IMR-90 (cell line): Measurements from ENCODE around the gene FCN1. TPM values are rescaled to one million over a fixed set of nuclear protein-coding genes. Genes with fewer than 3 reads are reported as not detected.

Experiments used
- ATAC-seq: fragments of 200-7000 bp; cut with Tn5 transposase; 2 replicates; pipeline ENCODE4 v1.9.1; 2020; ENCODE audit warnings: low read depth, mild to moderate bottlenecking, moderate library complexity
- BruUV-seq: library from RNA; stranded (reverse); fragments of 400-500 nt; replicated peaks from 2 replicates; lab custom pipeline; 2021; lab: Mats Ljungman, UMichigan
- CTCF ChIA-PET: fragments of 300-600 bp; formaldehyde crosslinking; extraction: SDS; loops from one replicate; lab custom pipeline; 2021; ENCODE audit warnings: antibody characterized with exemption; lab: Yijun Ruan, JAX
- POLR2A ChIA-PET: fragments of 300-600 bp; sonication (Branson Sonifier 250); formaldehyde crosslinking; loops from one replicate; lab custom pipeline; 2022; ENCODE audit warnings: antibody characterized with exemption; ENCODE audit not compliant: unreplicated experiment; lab: Charles Lee
- DNase-seq: peaks from one replicate; pipeline ENCODE4 v3.0.0; 2013
- H2AFZ ChIP-seq: replicated peaks from 2 replicates; pipeline ENCODE3; 2013; ENCODE audit warnings: low read length, mild to moderate bottlenecking; ENCODE audit not compliant: poor library complexity
- H2AK5ac ChIP-seq: 2 replicates; pipeline ENCODE4 v1.6.1; 2013; ENCODE audit warnings: low read depth, low read length, inconsistent platforms
- H2AK9ac ChIP-seq: replicated peaks from 2 replicates; pipeline ENCODE3; 2013; ENCODE audit warnings: mild to moderate bottlenecking, low read depth, low read length, moderate library complexity; ENCODE audit not compliant: poor library complexity
- H2BK120ac ChIP-seq: 2 replicates; pipeline ENCODE4 v1.6.1; 2013; ENCODE audit warnings: low read depth, low read length, inconsistent platforms
- H2BK15ac ChIP-seq: 3 replicates; pipeline ENCODE4 v1.6.1; 2013; ENCODE audit warnings: low read depth, low read length, inconsistent platforms
- H2BK20ac ChIP-seq: 2 replicates; pipeline ENCODE4 v1.6.1; 2013; ENCODE audit warnings: low read depth, mild to moderate bottlenecking, inconsistent platforms, low read length, moderate library complexity
- H2BK5ac ChIP-seq: 2 replicates; pipeline ENCODE4 v1.6.1; 2013; ENCODE audit warnings: mild to moderate bottlenecking, low read depth, low read length, inconsistent platforms; ENCODE audit not compliant: poor library complexity, severe bottlenecking
- H3K14ac ChIP-seq: replicated peaks from 2 replicates; pipeline ENCODE4 v1.6.1; 2013; ENCODE audit warnings: low read depth, low read length, inconsistent platforms
- H3K18ac ChIP-seq: 2 replicates; pipeline ENCODE4 v1.6.1; 2013; ENCODE audit warnings: low read depth, low read length, control low read depth
- H3K23ac ChIP-seq: 2 replicates; pipeline ENCODE4 v1.6.1; 2013; ENCODE audit warnings: low read depth, low read length, inconsistent platforms
- H3K27ac ChIP-seq: 2 replicates; pipeline ENCODE4 v1.5.1; 2013; ENCODE audit warnings: mild to moderate bottlenecking, control low read depth, low read length; ENCODE audit not compliant: insufficient read depth
- H3K27me3 ChIP-seq: 2 replicates; pipeline ENCODE4 v1.6.1; 2013; ENCODE audit warnings: low read length; ENCODE audit not compliant: control insufficient read depth, insufficient read depth
- H3K36me3 ChIP-seq: 2 replicates; pipeline ENCODE4 v1.6.1; 2013; ENCODE audit warnings: low read length, mixed read lengths; ENCODE audit not compliant: control insufficient read depth, insufficient read depth
- H3K4ac ChIP-seq: 2 replicates; pipeline ENCODE4 v1.6.1; 2013; ENCODE audit warnings: low read depth, low read length, inconsistent platforms
- H3K4me1 ChIP-seq: 2 replicates; pipeline ENCODE4 v1.6.1; 2013; ENCODE audit warnings: low read length, mixed read lengths; ENCODE audit not compliant: control insufficient read depth, insufficient read depth
- H3K4me2 ChIP-seq: 2 replicates; pipeline ENCODE4 v1.6.1; 2013; ENCODE audit warnings: low read depth, mild to moderate bottlenecking, control low read depth, low read length, moderate library complexity
- H3K4me3 ChIP-seq: 2 replicates; pipeline ENCODE4 v1.5.1; 2013; ENCODE audit warnings: low read depth, mild to moderate bottlenecking, control low read depth, low read length, moderate library complexity; ENCODE audit not compliant: insufficient read depth
- H3K56ac ChIP-seq: 2 replicates; pipeline ENCODE4 v1.6.1; 2013; ENCODE audit warnings: low read length, inconsistent platforms; ENCODE audit not compliant: insufficient read depth; ENCODE audit errors: extremely low read depth
- H3K79me1 ChIP-seq, 2 experiments: 2 replicates each; pipeline ENCODE4 v1.6.1; 2013; ENCODE audit warnings: low read length in 2 of 2, inconsistent platforms in 1 of 2, low read depth in 1 of 2
- H3K9ac ChIP-seq: 2 replicates; pipeline ENCODE4 v1.6.1; 2013; ENCODE audit warnings: low read depth, low read length, control low read depth
- H3K9me1 ChIP-seq: 2 replicates; pipeline ENCODE4 v1.6.1; 2013; ENCODE audit warnings: low read length, inconsistent platforms; ENCODE audit not compliant: insufficient read depth
- H3K9me3 ChIP-seq: 2 replicates; pipeline ENCODE4 v1.6.1; 2013; ENCODE audit warnings: low read length; ENCODE audit not compliant: control insufficient read depth, insufficient read depth
- H4K20me1 ChIP-seq: 2 replicates; pipeline ENCODE4 v1.6.1; 2013; ENCODE audit warnings: low read length, inconsistent platforms; ENCODE audit not compliant: insufficient read depth
- H4K5ac ChIP-seq: 2 replicates; pipeline ENCODE4 v1.6.1; 2013; ENCODE audit warnings: mild to moderate bottlenecking, low read depth, low read length, control low read depth
- H4K8ac ChIP-seq, 2 experiments: 2 replicates each; pipeline ENCODE4 v1.6.1; 2013; ENCODE audit warnings: low read depth in 2 of 2, low read length in 2 of 2, control low read depth in 1 of 2, inconsistent platforms in 1 of 2
- H4K91ac ChIP-seq: 2 replicates; pipeline ENCODE4 v1.6.1; 2013; ENCODE audit warnings: low read depth, low read length, inconsistent platforms; ENCODE audit not compliant: insufficient read depth
- CHD1 ChIP-seq: IDR thresholded peaks from 2 replicates; pipeline ENCODE4 v1.6.1; 2012; ENCODE audit warnings: low read depth, low read length, improper control_type of control experiment
- POLR2A ChIP-seq: IDR thresholded peaks from 2 replicates; pipeline ENCODE4 v1.6.1; 2012; ENCODE audit warnings: mild to moderate bottlenecking, low read depth, low read length
- WGBS, 2 experiments: methylation state at CpG; one replicate each; pipeline versions ENCODE4 v1.1.5 to v1.1.7; 2013; ENCODE audit warnings: missing lambda C conversion rate in 2 of 2; ENCODE audit not compliant: insufficient read length in 1 of 2; ENCODE audit errors: extremely low coverage in 2 of 2; 5-methylcytosine and 5-hydroxymethylcytosine counted together
- dilution Hi-C: fragments of 300-500 bp; cut with HindIII; formaldehyde crosslinking; loops from one replicate; pipeline ENCODE4 v1.14.3; 2018; ENCODE audit warnings: low sequenced_read_pairs; ENCODE audit not compliant: unreplicated experiment
- in situ Hi-C: fragments of 300-500 bp; cut with MboI; formaldehyde crosslinking; loops from 3 replicates; pipeline ENCODE4 v1.14.3; 2019; ENCODE audit warnings: low sequenced_read_pairs, inconsistent platforms, mixed read lengths
- intact Hi-C: fragments of 100-400 bp; cut with micrococcal nuclease; formaldehyde crosslinking; loops from 2 replicates; pipeline ENCODE4 v1.10.0; 2022
- polyA plus RNA-seq, 3 experiments: library from polyadenylated mRNA; depleted of rRNA; stranded (reverse); fragments of >200 nt; gene quantifications; 2 replicates each; pipeline ENCODE4 v1.2.3, GENCODE V29; 2012; ENCODE audit warnings: low replicate concordance in 1 of 3
- total RNA-seq: library from RNA; depleted of rRNA; stranded (reverse); fragments of >200 nt; gene quantifications from 2 replicates; pipeline ENCODE4 v1.2.3, GENCODE V29; 2012

Gene FCN1
- total and polyA plus RNA-seq, 2 of the 4 experiments (the other 2 are of a cell fraction): not detected

- TF ChIP-seq POLR2A: no peak
- no peak for TF ChIP-seq CHD1
- H3K4me2 ChIP-seq: no peak overlapping the region
- no peak overlapping the region for H4K8ac ChIP-seq
- H3K36me3 ChIP-seq: no peaks in the 10 kb centered on the region
- ChIA-PET CTCF (no interaction called here), POLR2A (no interaction called here)
- 50% methylated on average over 2 of the region's 9 CpGs; no CpG with 5 or more reads in 1 of the 2 experiments for WGBS, 2 experiments
- no peak overlapping the region for H3K27ac ChIP-seq
- no peaks in the 10 kb centered on the region for H3K4me1 ChIP-seq
- no peaks in the 10 kb centered on the region for H3K79me1 ChIP-seq
- BruUV-seq: no TSS peak
- ATAC-seq: no peak
- intact Hi-C loops (no loop called here), in situ Hi-C loops (no loop called here), dilution Hi-C loops (no loop called here)
- H2AFZ ChIP-seq: no peak overlapping the region
- H2BK120ac ChIP-seq: no peak overlapping the region
- no peak overlapping the region for H2BK5ac ChIP-seq
- H3K9ac ChIP-seq: no peak overlapping the region
- H3K14ac ChIP-seq: no peak overlapping the region
- no peak overlapping the region for H3K23ac ChIP-seq
- H4K20me1 ChIP-seq: no peaks in the 10 kb centered on the region
- DNase-seq: no peak
- H3K4ac ChIP-seq: no peak overlapping the region
- no peak overlapping the region for H2AK9ac ChIP-seq
- H3K9me3 ChIP-seq: no peaks in the 10 kb centered on the region
- H2BK15ac ChIP-seq: no peak overlapping the region
- H3K56ac ChIP-seq: no peak overlapping the region
- no peak overlapping the region for H3K18ac ChIP-seq
- no peak overlapping the region for H3K4me3 ChIP-seq
- H3K9me1 ChIP-seq: no peaks in the 10 kb centered on the region
- no peak overlapping the region for H2AK5ac ChIP-seq
- H3K27me3 ChIP-seq: peaks cover 4% of the 10 kb centered on the region; the same call in 1 of the 2 replicates
- no peak overlapping the region for H4K5ac ChIP-seq
- no peak overlapping the region for H4K91ac ChIP-seq
- H2BK20ac ChIP-seq: no peak overlapping the region
Measured at GRCh38 chr9:134959971-134960310, 42.2 kb upstream of the FCN1 start.
